HT1080 (cell line): ENCODE results near the gene ITFG2. TPM values are rescaled to one million over a fixed set of nuclear protein-coding genes. Genes with fewer than 3 reads are reported as not detected.
"Not testable (repeated sequence)": the region's sequence is repeated elsewhere in the genome, so short reads cannot be mapped to it uniquely, and the experiment has no call there.

Experiments used
- DNase-seq: peaks from one replicate; pipeline ENCODE4 v3.0.0-alpha.2; 2015; ENCODE audit warnings: low read depth
- polyA plus RNA-seq, 2 experiments: library from polyadenylated mRNA; depleted of rRNA; stranded (reverse); fragments of >200 nt; gene quantifications; 2 replicates each; pipeline ENCODE4 v1.2.3, GENCODE V29; 2015
- total RNA-seq: library from RNA; depleted of rRNA; stranded (reverse); fragments of >200 nt; shearing (Covaris generic); gene quantifications from 2 replicates; pipeline ENCODE4 v1.2.3, GENCODE V29; 2014; rRNA removed

Gene ITFG2
- total RNA-seq = 18.0 and 20.6 TPM in 2 replicates
- polyA plus RNA-seq (2015; cell fraction: cytosol; rRNA removed) = 10.8 and 12.9 TPM in 2 replicates
- 43.5 and 46.8 TPM in 2 replicates for polyA plus RNA-seq (2015; cell fraction: nucleus; rRNA removed)

GRCh38 chr12:2812290-2813213 lies at the start of gene ITFG2:
ITFG2 (plus strand) TSS chr12:2812668; CDS start chr12:2812761, 93 bp downstream.
- peak; percentile 98 for DNase-seq

- DNase-seq = no peak
Measured at GRCh38 chr12:2764398-2764797, 48.1 kb upstream of the ITFG2 start.

GRCh38 chr12:2765052-2765451 lies 47.4 kb upstream of the ITFG2 start:
- DNase-seq = no peak

GRCh38 chr12:2765608-2766007 lies 46.9 kb upstream of the ITFG2 start:
- DNase-seq = no peak

- no peak for DNase-seq
Measured at GRCh38 chr12:2768224-2768961, 44.1 kb upstream of the ITFG2 start.

GRCh38 chr12:2769866-2770533 lies 42.5 kb upstream of the ITFG2 start:
- no peak for DNase-seq

- DNase-seq = not testable (repeated sequence)
Measured at GRCh38 chr12:2770544-2770943, 41.9 kb upstream of the ITFG2 start.

GRCh38 chr12:2772370-2772769 lies 40.1 kb upstream of the ITFG2 start:
- no peak for DNase-seq

- DNase-seq = no peak
Measured at GRCh38 chr12:2773199-2773875, 39.1 kb upstream of the ITFG2 start.

GRCh38 chr12:2775431-2775830 lies 37.0 kb upstream of the ITFG2 start:
- DNase-seq = no peak

- DNase-seq = no peak
Measured at GRCh38 chr12:2776129-2776806, 36.2 kb upstream of the ITFG2 start.

- no peak for DNase-seq
Measured at GRCh38 chr12:2779281-2779680, 33.2 kb upstream of the ITFG2 start.

GRCh38 chr12:2783936-2784600 lies 28.4 kb upstream of the ITFG2 start:
- peak; percentile 42 for DNase-seq

- DNase-seq = no peak
Measured at GRCh38 chr12:2785017-2785416, 27.5 kb upstream of the ITFG2 start.

GRCh38 chr12:2791089-2791488 lies 21.4 kb upstream of the ITFG2 start:
- DNase-seq = no peak

GRCh38 chr12:2792671-2793500 lies 19.6 kb upstream of the ITFG2 start:
- DNase-seq = no peak

- no peak for DNase-seq
Measured at GRCh38 chr12:2793561-2793960, 18.9 kb upstream of the ITFG2 start.

- DNase-seq = no peak
Measured at GRCh38 chr12:2794191-2794735, 18.2 kb upstream of the ITFG2 start.
